Endodermal cell (in vitro differentiated cells): ENCODE data around the gene URB1. TPM values are rescaled to one million over a fixed set of nuclear protein-coding genes. Genes with fewer than 3 reads are reported as not detected.

Source experiments
- DNase-seq: peaks from one replicate; pipeline ENCODE4 v3.0.0-alpha.2; 2017
- H3K27ac ChIP-seq: 2 replicates; pipeline ENCODE4 v1.5.1; 2013; ENCODE audit warnings: mild to moderate bottlenecking, low read depth, low read length, moderate library complexity
- H3K27me3 ChIP-seq: 2 replicates; pipeline ENCODE4 v1.6.1; 2013; ENCODE audit warnings: mild to moderate bottlenecking, low read length, moderate library complexity; ENCODE audit not compliant: insufficient read depth, control insufficient read depth, poor library complexity, severe bottlenecking
- H3K36me3 ChIP-seq: 2 replicates; pipeline ENCODE4 v1.7.0; 2013; ENCODE audit warnings: mild to moderate bottlenecking, low read length, moderate library complexity; ENCODE audit not compliant: control insufficient read depth, insufficient read depth
- H3K4me1 ChIP-seq: one replicate; pipeline ENCODE4 v1.7.0; 2013; ENCODE audit warnings: low read length; ENCODE audit not compliant: control insufficient read depth, insufficient read depth
- H3K4me3 ChIP-seq: 2 replicates; pipeline ENCODE4 v1.5.1; 2013; ENCODE audit warnings: mild to moderate bottlenecking, low read length, moderate library complexity
- H3K9ac ChIP-seq: 2 replicates; pipeline ENCODE4 v1.6.1; 2013; ENCODE audit warnings: mild to moderate bottlenecking, low read length, moderate library complexity; ENCODE audit not compliant: poor library complexity, severe bottlenecking; ENCODE audit errors: extremely low read depth
- H3K9me3 ChIP-seq: 2 replicates; pipeline ENCODE4 v1.6.1; 2013; ENCODE audit warnings: mild to moderate bottlenecking, low read length, moderate library complexity; ENCODE audit not compliant: control insufficient read depth
- H3K27ac Mint-ChIP-seq: 2 replicates; pipeline ENCODE4 v1.8.0; 2020; ENCODE audit warnings: mixed read lengths
- H3K27me3 Mint-ChIP-seq: 2 replicates; pipeline ENCODE4 v1.8.0; 2021; ENCODE audit warnings: mild to moderate bottlenecking, mixed read lengths; ENCODE audit not compliant: insufficient read depth
- H3K36me3 Mint-ChIP-seq: 2 replicates; pipeline ENCODE4 v1.8.0; 2020; ENCODE audit warnings: low read depth, mixed read lengths
- H3K4me1 Mint-ChIP-seq: 2 replicates; pipeline ENCODE4 v1.8.0; 2020; ENCODE audit warnings: mixed read lengths
- H3K4me3 Mint-ChIP-seq: 2 replicates; pipeline ENCODE4 v1.8.0; 2020; ENCODE audit warnings: mild to moderate bottlenecking, moderate library complexity, mixed read lengths
- H3K9me3 Mint-ChIP-seq: 2 replicates; pipeline ENCODE4 v1.8.0; 2020; ENCODE audit warnings: mild to moderate bottlenecking, mixed read lengths
- WGBS, 2 experiments: methylation state at CpG; one replicate each; pipeline versions ENCODE4 v1.1.5 to v1.1.7; 2013; ENCODE audit warnings: missing lambda C conversion rate in 2 of 2, mixed read lengths in 1 of 2; ENCODE audit not compliant: insufficient coverage in 1 of 2, insufficient read length in 1 of 2; 5-methylcytosine and 5-hydroxymethylcytosine counted together
- total RNA-seq, 2 donors: library from RNA; stranded (reverse); fragmentation: NEBNext Ultra II Directional in 1 of 2; extraction: Animal tissue kit (Norgen Biotek cat#: 25700) in 1 of 2; gene quantifications; 2 replicates in 1 of 2; 3 replicates in 1 of 2; pipeline ENCODE4 v1.2.1, GENCODE V29; 2021
- TF ChIP-seq, protein P1 (sequence below): fragments of 200-600 bp; sonication (generic); conservative IDR thresholded peaks from 2 replicates; pipeline ENCODE4 v1.5.0; 2021; ENCODE audit warnings: antibody characterized with exemption, mild to moderate bottlenecking

Gene URB1
- total RNA-seq, 2 donors from 2014 or later = 9.4 to 14.0 TPM

DNA sequence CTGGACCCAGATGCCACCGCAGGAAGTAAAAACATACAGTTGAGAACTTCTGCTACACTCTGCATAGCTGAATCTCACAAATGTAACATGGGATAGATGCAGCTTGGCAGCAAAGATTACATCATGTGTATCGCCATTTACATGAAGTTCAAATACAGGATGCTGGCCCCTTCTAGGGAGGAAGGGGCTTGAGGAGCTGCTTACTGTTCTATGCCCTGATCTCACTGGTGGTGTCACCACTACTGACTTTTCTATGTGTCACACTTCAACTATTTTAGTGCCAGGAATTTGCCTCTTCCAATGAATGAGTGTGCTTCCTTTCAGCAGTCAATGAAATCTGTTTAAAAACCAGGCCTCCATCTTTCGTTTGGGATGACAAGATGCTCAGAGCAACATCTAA lies 63.0 kb downstream of the URB1 start:
- H3K9ac ChIP-seq = no peak overlapping the region
- peaks cover 73% of the 10 kb centered on the region for H3K36me3 ChIP-seq
- TF ChIP-seq, protein P1, sequence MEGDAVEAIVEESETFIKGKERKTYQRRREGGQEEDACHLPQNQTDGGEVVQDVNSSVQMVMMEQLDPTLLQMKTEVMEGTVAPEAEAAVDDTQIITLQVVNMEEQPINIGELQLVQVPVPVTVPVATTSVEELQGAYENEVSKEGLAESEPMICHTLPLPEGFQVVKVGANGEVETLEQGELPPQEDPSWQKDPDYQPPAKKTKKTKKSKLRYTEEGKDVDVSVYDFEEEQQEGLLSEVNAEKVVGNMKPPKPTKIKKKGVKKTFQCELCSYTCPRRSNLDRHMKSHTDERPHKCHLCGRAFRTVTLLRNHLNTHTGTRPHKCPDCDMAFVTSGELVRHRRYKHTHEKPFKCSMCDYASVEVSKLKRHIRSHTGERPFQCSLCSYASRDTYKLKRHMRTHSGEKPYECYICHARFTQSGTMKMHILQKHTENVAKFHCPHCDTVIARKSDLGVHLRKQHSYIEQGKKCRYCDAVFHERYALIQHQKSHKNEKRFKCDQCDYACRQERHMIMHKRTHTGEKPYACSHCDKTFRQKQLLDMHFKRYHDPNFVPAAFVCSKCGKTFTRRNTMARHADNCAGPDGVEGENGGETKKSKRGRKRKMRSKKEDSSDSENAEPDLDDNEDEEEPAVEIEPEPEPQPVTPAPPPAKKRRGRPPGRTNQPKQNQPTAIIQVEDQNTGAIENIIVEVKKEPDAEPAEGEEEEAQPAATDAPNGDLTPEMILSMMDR = no peak
- Mint-ChIP-seq H3K36me3 (peaks cover 73% of the 10 kb centered on the region), H3K27ac (no peak overlapping the region), H3K4me3 (no peak overlapping the region), H3K4me1 (peaks cover 24% of the 10 kb centered on the region), H3K9me3 (peaks cover 21% of the 10 kb centered on the region), H3K27me3 (no peaks in the 10 kb centered on the region)
- DNase-seq = peak; percentile 5
- H3K27me3 ChIP-seq = no peaks in the 10 kb centered on the region
- H3K4me1 ChIP-seq = peaks cover 9% of the 10 kb centered on the region
- WGBS, 2 experiments = 91 to 94% methylated on average over 2 to 3 of the region's 3 CpGs
- H3K27ac ChIP-seq = no peak overlapping the region
- no peak overlapping the region for H3K4me3 ChIP-seq
- H3K9me3 ChIP-seq = peaks cover 26% of the 10 kb centered on the region

DNA sequence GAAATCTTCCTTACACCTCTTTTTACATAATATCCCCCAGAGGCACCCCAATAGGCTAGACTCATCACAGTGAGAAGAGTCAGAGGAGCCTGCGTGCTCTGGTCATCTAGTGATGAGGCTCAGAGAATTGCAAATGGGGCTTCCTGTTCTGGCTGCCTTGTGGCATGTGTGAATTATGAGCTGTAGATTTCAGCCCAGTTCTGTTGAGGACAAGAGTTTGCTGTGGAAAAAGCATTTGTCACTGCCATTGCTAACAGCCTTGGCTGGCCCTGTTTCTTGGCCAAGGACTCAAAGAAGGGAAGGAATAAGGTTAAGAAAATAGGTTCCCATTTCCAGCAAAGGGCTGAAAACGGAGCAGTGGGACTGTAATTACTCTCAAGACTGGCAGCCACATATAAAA lies 63.5 kb downstream of the URB1 start:
- TF ChIP-seq, protein P1 = no peak
- H3K9me3 Mint-ChIP-seq = peaks cover 21% of the 10 kb centered on the region
- WGBS, 2 experiments = 91 to 100% methylated on average over 2 of the region's 2 CpGs
- peaks cover 72% of the 10 kb centered on the region for H3K36me3 Mint-ChIP-seq
- no peak overlapping the region for H3K27ac Mint-ChIP-seq
- no peak overlapping the region for H3K27ac ChIP-seq
- peaks cover 73% of the 10 kb centered on the region for H3K36me3 ChIP-seq
- DNase-seq = no peak
- no peaks in the 10 kb centered on the region for H3K27me3 ChIP-seq
- H3K4me3 Mint-ChIP-seq = no peak overlapping the region
- peaks cover 24% of the 10 kb centered on the region for H3K4me1 Mint-ChIP-seq
- peaks cover 23% of the 10 kb centered on the region for H3K9me3 ChIP-seq
- no peak overlapping the region for H3K9ac ChIP-seq
- peaks cover 9% of the 10 kb centered on the region for H3K4me1 ChIP-seq
- H3K4me3 ChIP-seq = no peak overlapping the region
- no peaks in the 10 kb centered on the region for H3K27me3 Mint-ChIP-seq

DNA sequence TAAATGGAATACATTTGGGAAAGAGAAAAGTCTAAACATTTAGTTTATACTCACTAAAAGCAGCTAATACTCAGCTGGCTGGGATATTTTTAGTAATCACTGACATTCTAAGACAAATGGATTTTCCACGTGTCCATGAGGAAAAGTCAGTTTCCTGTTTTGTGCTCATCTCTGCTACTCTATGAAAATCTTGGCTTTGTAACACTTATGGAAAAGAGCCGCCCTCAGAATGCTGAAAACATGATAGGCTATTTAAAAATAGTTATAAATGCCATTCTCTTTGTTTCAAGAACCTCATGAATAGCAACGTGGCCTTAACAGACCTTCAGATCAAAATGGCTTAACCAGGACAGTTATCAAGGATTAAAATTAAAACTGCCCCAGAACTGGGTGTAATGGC lies 64.2 kb downstream of the URB1 start:
- WGBS, 2 experiments = 89 to 90% methylated on average over 1 to 3 of the region's 3 CpGs
- Histone ChIP-seq H3K4me1 (peaks cover 9% of the 10 kb centered on the region), H3K27me3 (no peaks in the 10 kb centered on the region), H3K27ac (no peak overlapping the region), H3K36me3 (peaks cover 73% of the 10 kb centered on the region), H3K4me3 (no peak overlapping the region), H3K9ac (no peak overlapping the region), H3K9me3 (peaks cover 16% of the 10 kb centered on the region)
- Mint-ChIP-seq H3K27me3 (no peaks in the 10 kb centered on the region), H3K36me3 (peaks cover 72% of the 10 kb centered on the region), H3K4me1 (peaks cover 24% of the 10 kb centered on the region), H3K4me3 (no peak overlapping the region), H3K9me3 (peaks cover 19% of the 10 kb centered on the region), H3K27ac (no peak overlapping the region)
- no peak for DNase-seq
- TF ChIP-seq, protein P1 = no peak
